ENCODE measurements around the gene SYCP3.
"Not testable (repeated sequence)": the region's sequence is repeated elsewhere in the genome, so short reads cannot be mapped to it uniquely, and the experiment has no call there.

The SYCP3 gene

DNA sequence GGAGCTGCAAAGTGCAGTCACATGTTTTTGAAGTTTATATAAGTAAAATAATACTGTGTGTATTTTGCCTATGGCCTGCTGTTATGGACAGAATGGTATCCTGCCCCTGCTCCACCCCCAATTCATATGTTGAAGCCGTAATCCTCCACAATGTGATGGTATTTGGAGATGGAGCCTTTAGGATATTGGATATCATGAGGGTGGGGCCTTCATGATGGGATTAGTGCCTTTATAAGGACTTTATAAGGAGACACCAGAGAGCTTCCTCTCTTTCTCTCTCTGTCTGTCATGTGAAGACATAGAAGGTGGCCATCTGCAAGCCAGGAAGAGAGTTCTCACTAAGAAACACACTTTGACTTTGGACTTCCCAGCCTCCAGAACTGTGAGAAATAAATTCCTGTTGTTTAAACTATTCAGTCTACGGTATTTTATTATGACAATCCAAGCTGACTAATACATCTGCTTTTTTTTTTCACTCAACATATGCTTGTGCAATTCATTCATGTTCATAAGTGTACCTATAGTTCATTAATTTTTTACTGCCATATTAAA, 44.9 kb downstream of the SYCP3 start:
- no peaks in the 10 kb centered on the region for H3K27me3 ChIP-seq (ENCODE audit: insufficient read depth, low read depth, severe bottlenecking)
- TF ChIP-seq, protein P1, sequence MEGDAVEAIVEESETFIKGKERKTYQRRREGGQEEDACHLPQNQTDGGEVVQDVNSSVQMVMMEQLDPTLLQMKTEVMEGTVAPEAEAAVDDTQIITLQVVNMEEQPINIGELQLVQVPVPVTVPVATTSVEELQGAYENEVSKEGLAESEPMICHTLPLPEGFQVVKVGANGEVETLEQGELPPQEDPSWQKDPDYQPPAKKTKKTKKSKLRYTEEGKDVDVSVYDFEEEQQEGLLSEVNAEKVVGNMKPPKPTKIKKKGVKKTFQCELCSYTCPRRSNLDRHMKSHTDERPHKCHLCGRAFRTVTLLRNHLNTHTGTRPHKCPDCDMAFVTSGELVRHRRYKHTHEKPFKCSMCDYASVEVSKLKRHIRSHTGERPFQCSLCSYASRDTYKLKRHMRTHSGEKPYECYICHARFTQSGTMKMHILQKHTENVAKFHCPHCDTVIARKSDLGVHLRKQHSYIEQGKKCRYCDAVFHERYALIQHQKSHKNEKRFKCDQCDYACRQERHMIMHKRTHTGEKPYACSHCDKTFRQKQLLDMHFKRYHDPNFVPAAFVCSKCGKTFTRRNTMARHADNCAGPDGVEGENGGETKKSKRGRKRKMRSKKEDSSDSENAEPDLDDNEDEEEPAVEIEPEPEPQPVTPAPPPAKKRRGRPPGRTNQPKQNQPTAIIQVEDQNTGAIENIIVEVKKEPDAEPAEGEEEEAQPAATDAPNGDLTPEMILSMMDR (IDR thresholded peaks at IDR 0.05; ENCODE audit: low read depth, low read length), result no peak
- no peak overlapping the region for H3K4me3 ChIP-seq (ENCODE audit: low read depth, low read length)
- no peaks in the 10 kb centered on the region for H3K9me3 ChIP-seq (ENCODE audit: severe bottlenecking)
- no peaks in the 10 kb centered on the region for H3K36me3 ChIP-seq
- H3K27ac ChIP-seq, result no peak overlapping the region
- DNase-seq, result no peak

DNA sequence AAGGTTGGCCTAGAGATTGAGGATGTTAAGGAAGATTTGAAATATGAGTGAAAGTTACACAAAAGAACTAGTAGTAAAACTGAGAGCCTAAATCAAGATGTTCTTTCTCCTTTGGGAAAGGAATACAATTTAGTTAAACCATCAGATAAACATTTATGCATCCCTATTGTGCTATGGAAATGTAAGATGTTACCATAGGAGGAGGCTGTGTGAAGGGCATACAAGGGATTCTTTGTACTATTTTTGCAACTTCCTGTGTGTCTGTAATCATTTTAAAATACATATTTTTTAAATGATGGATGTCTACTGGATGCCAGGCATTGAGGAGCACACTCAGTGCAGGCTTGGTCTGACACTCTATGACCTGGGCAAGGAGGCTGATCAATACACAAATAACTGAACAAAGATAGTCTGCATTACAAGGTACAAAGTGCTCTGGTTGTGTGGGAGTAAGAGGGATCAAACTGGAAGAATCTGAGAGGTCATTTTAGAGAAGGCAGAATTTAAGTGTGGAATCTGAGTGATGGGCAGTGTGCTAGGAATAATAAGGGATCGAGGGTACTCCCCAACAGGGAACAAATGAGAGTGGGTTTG, 47.7 kb downstream of the SYCP3 start:
- Histone ChIP-seq H3K9me3 (ENCODE audit: severe bottlenecking) (no peaks in the 10 kb centered on the region), H3K4me3 (ENCODE audit: low read depth, low read length) (no peak overlapping the region), H3K27me3 (ENCODE audit: insufficient read depth, low read depth, severe bottlenecking) (no peaks in the 10 kb centered on the region), H3K27ac (no peak overlapping the region), H3K36me3 (no peaks in the 10 kb centered on the region)
- TF ChIP-seq, protein P1 (IDR thresholded peaks at IDR 0.05; ENCODE audit: low read depth, low read length), result no peak
- no peak for DNase-seq

DNA sequence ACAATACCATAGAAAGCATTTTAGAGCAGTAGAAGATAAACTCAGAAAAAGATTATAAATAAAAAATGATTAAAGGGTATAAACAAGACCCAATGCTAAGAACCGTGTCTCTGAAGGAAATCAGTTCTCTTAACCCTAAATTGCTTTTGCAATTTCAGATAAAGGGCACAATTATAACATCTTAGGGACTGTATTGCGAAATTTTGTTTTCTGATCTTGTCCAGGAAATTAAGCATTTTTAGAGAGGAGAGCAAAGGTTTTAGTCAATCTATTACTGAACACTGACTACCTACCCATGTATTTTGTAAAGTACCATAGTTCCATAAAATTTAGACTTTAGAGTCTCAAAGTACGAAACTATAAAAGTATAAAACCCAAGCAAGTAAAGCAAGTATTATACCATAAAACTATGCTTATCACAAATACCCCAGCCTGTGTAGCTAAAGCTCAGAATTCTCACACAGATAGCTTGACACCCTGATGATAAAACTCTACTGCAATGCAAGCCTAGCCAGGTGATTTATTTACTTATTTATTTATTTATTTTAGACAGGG, 48.6 kb downstream of the SYCP3 start:
- H3K9me3 ChIP-seq (ENCODE audit: severe bottlenecking), result no peaks in the 10 kb centered on the region
- H3K27me3 ChIP-seq (ENCODE audit: insufficient read depth, low read depth, severe bottlenecking), result no peaks in the 10 kb centered on the region
- H3K27ac ChIP-seq, result no peak overlapping the region
- no peak overlapping the region for H3K4me3 ChIP-seq (ENCODE audit: low read depth, low read length)
- TF ChIP-seq, protein P1 (IDR thresholded peaks at IDR 0.05; ENCODE audit: low read depth, low read length), result no peak
- DNase-seq, result no peak
- H3K36me3 ChIP-seq, result no peaks in the 10 kb centered on the region

DNA sequence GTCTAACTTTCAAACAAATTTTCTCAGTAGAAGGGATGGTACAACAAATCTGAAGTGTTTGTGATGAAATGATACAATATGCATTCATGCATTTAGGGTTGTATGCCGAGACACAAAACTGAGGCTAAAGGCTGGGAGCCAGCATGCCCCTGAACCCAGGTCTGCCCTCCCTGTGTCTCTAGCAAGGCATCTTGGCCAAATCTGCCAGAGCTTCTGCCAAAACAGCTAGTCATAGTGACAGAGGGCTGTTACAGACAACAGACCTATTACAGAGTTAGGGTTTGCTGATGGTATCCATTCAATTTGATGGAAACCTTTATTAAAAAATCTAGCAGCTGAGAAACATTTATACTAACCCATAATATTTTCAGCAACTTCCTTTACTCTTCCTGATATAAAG, 53.1 kb downstream of the SYCP3 start:
- Histone ChIP-seq H3K27ac (no peak overlapping the region), H3K27me3 (ENCODE audit: insufficient read depth, low read depth, severe bottlenecking) (no peaks in the 10 kb centered on the region), H3K9me3 (ENCODE audit: severe bottlenecking) (no peaks in the 10 kb centered on the region), H3K36me3 (no peaks in the 10 kb centered on the region), H3K4me3 (ENCODE audit: low read depth, low read length) (no peak overlapping the region)
- TF ChIP-seq, protein P1 (IDR thresholded peaks at IDR 0.05; ENCODE audit: low read depth, low read length), result no peak
- DNase-seq, result no peak

DNA sequence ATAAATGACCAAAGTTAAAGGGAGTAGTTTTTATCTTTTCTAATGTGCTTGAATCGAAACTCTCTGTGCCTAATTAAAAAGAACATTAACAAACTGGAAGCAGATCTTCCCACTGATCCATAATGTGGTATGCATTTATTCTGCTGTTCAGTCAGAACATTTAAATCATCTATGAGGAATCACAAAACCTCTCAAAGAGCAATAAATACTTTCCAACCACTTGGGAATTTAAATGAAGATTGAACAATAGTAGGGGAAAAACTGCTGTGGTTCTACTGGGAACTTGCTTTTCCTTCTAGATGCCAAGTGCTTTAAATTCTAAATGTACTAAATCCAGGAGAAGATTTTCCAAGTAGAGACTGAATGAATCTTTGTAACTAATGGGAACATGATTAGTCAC, 54.2 kb downstream of the SYCP3 start:
- H3K9me3 ChIP-seq (ENCODE audit: severe bottlenecking), result no peaks in the 10 kb centered on the region
- H3K27me3 ChIP-seq (ENCODE audit: insufficient read depth, low read depth, severe bottlenecking), result no peaks in the 10 kb centered on the region
- TF ChIP-seq, protein P1 (IDR thresholded peaks at IDR 0.05; ENCODE audit: low read depth, low read length), result no peak
- DNase-seq, result no peak
- H3K27ac ChIP-seq, result no peak overlapping the region
- H3K36me3 ChIP-seq, result no peaks in the 10 kb centered on the region
- H3K4me3 ChIP-seq (ENCODE audit: low read depth, low read length), result no peak overlapping the region

DNA sequence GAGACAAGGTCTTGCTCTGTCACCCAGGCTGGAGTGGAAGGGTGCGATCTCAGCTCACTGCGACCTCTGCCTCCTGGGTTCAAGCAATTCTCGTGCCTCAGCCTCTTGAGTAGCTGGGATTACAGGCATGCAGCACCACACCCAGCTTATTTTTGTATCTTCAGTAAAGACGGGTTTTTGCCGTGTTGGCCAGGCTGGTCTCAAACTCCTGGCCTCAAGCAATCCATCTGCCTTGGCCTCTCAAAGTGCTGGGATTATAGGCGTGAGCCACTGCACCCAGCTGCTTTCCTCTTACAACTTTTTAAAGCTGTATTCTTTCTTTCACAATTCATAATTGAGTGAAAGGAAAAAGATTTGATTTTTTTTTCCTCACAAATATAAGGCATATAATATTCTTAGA, 57.6 kb downstream of the SYCP3 start:
- peak; percentile 22 for DNase-seq
- H3K27me3 ChIP-seq (ENCODE audit: insufficient read depth, low read depth, severe bottlenecking); H3K27ac ChIP-seq; H3K9me3 ChIP-seq (ENCODE audit: severe bottlenecking); H3K4me3 ChIP-seq (ENCODE audit: low read depth, low read length); H3K36me3 ChIP-seq: not testable (repeated sequence)

Measured in WERI-Rb-1 (cell line).